Panc1 (cell line): ENCODE data around the gene BST2.

Experiments
- POLR2AphosphoS5 ChIP-seq: IDR thresholded peaks from 2 replicates; pipeline ENCODE4 v1.6.1; 2012; ENCODE audit warnings: mild to moderate bottlenecking, low read depth, low read length, moderate library complexity
- TF ChIP-seq, protein P1 (sequence below): fragments of 450-650 bp; IDR thresholded peaks from 2 replicates; pipeline ENCODE4 v1.5.1; 2017; ENCODE audit warnings: mild to moderate bottlenecking

- no peak for TF ChIP-seq POLR2AphosphoS5
- TF ChIP-seq, protein P1, sequence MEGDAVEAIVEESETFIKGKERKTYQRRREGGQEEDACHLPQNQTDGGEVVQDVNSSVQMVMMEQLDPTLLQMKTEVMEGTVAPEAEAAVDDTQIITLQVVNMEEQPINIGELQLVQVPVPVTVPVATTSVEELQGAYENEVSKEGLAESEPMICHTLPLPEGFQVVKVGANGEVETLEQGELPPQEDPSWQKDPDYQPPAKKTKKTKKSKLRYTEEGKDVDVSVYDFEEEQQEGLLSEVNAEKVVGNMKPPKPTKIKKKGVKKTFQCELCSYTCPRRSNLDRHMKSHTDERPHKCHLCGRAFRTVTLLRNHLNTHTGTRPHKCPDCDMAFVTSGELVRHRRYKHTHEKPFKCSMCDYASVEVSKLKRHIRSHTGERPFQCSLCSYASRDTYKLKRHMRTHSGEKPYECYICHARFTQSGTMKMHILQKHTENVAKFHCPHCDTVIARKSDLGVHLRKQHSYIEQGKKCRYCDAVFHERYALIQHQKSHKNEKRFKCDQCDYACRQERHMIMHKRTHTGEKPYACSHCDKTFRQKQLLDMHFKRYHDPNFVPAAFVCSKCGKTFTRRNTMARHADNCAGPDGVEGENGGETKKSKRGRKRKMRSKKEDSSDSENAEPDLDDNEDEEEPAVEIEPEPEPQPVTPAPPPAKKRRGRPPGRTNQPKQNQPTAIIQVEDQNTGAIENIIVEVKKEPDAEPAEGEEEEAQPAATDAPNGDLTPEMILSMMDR = no peak
Observed at GRCh38 chr19:17389288-17389687, 16.1 kb downstream of the BST2 start.
